ENCODE data around the gene HOXA6. TPM values are rescaled to one million over a fixed set of nuclear protein-coding genes. Genes with fewer than 3 reads are reported as not detected.

HOXA6 gene
- 6.5 TPM for total RNA-seq
- long read RNA-seq, partial matches to known transcripts, result 1 of 2 reads
- long read RNA-seq, other reads (novel, unspliced or antisense), result 1 of 2 reads

DNA sequence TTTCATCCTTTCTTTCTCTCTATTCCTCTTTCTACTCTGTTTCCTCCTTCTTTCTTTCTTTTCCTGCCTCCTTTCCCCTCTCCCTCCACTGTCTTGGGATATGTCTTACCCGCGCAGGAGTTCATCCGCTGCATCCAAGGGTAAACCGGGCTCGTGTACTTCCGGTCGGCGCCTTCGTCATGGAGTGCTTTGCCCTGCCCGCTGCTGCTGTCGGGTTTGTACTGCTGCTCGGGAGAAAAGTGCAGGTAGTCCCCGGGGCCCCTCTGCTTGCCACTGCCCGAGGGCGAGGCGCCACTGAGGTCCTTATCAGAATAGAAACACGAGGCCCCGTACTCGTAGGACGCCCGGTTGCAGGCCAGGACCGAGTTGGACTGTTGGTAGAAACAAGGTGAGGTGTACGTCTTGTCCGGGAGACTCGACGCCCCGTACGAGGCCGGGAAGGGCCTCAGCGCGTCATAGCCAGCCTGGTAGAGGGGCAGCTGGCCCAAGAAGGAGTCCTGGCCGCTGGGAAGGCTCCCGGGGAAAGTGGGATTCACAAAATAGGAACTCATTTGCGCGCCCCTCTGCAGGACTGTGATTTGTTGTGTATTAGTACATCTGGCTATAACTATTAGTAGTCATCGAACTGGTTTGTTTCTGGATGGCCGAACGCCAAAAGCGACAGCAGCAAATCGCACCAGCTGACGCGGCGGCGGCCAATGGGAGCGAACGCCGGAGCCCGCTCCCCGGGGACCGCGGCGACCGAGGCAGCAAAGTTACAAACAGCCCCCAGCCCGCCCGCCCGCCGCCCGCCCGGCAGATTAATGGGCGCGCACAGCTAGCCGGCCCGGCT, at the start of gene HOXA6:
HOXA6 (minus strand) TSS at position 576 of the 832 bp plus-strand sequence; CDS start at position 551, 25 bp downstream.
- TF ChIP-seq, protein P1, sequence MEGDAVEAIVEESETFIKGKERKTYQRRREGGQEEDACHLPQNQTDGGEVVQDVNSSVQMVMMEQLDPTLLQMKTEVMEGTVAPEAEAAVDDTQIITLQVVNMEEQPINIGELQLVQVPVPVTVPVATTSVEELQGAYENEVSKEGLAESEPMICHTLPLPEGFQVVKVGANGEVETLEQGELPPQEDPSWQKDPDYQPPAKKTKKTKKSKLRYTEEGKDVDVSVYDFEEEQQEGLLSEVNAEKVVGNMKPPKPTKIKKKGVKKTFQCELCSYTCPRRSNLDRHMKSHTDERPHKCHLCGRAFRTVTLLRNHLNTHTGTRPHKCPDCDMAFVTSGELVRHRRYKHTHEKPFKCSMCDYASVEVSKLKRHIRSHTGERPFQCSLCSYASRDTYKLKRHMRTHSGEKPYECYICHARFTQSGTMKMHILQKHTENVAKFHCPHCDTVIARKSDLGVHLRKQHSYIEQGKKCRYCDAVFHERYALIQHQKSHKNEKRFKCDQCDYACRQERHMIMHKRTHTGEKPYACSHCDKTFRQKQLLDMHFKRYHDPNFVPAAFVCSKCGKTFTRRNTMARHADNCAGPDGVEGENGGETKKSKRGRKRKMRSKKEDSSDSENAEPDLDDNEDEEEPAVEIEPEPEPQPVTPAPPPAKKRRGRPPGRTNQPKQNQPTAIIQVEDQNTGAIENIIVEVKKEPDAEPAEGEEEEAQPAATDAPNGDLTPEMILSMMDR (IDR thresholded peaks at IDR 0.05), result no peak
- Histone ChIP-seq H3K36me3 (no peaks in the 10 kb centered on the region), H3K4me3 (peak within 1 kb of the TSS; percentile 70), H3K27me3 (peaks cover 76% of the 10 kb centered on the region), H3K9me3 (no peaks in the 10 kb centered on the region), H3K4me1 (peaks cover 15% of the 10 kb centered on the region), H3K27ac (peak within 1 kb of the TSS; percentile 88)
- ATAC-seq, result no peak
- intact Hi-C loops (cut with DNase I), result no loop called here
- peak; percentile 67 for DNase-seq

DNA sequence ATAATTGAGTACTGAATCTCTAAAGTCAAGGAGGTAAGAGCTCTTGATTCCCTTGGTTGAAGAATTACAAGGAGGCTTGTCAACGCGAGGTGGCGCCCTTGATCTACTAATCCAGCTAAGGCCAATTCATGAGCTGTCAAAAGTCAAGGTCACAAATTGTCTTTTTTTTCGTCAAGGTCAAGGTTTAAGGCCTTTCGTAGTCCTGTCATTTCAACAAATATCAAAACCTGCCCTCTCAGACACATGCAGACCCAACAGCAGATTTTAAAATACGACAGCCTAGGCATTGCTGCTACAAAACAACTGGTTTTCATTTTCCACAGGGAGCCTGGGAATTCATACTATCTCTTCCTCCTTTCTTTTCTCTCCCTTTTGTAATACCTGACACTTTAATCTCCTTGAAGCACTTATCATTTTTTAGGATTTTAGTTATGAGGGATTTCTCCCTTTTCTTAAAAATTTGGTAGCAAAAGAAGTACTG, 48.8 kb upstream of the HOXA6 start:
- TF ChIP-seq, protein P1 (IDR thresholded peaks at IDR 0.05), result peak; percentile 83
- ATAC-seq (peak; percentile 54), DNase-seq (peak; percentile 87)
- H3K4me3 ChIP-seq, result no peak overlapping the region
- H3K27ac ChIP-seq, result no peak overlapping the region
- H3K4me1 ChIP-seq, result peaks cover 23% of the 10 kb centered on the region
- intact Hi-C loops (cut with DNase I), result no loop called here
- no peaks in the 10 kb centered on the region for H3K36me3 ChIP-seq
- no peaks in the 10 kb centered on the region for H3K9me3 ChIP-seq
- peaks cover 96% of the 10 kb centered on the region for H3K27me3 ChIP-seq

DNA sequence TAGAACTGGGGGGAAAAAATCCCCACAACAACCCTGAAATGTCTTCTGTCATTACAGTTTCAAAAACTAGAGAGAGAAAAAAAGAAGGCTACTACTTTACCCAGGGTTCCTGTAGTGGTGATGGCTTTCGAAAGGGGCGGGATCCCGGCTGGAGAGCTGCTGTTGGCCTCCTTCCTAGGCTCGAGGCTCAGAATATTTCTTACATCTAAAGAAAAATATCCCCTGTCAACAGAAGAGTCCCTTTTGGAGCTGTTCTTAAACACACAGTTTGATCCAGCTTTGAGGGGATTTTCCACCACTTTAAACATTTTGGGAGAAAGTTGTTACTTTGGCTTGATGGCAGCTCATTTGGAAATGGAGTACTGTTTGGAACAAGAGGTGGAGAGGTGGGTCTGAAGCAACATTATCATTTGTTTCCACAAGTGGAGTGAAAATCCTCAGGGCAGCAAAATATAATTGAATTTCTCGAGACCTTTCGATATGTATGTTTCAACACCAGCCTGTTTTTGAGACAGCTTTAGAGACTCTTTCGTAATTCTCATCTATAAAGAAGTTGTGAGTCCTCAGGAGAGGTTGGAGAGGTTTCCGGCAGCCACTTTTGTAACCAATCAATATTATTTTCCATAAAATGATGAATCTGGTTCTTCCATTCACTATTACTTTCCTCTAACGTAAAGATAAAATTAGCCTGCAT, 47.3 kb upstream of the HOXA6 start:
- Histone ChIP-seq H3K36me3 (no peaks in the 10 kb centered on the region), H3K4me3 (no peak overlapping the region), H3K27ac (no peak overlapping the region), H3K9me3 (no peaks in the 10 kb centered on the region), H3K4me1 (peaks cover 12% of the 10 kb centered on the region), H3K27me3 (peaks cover 96% of the 10 kb centered on the region)
- TF ChIP-seq, protein P1 (IDR thresholded peaks at IDR 0.05), result no peak
- intact Hi-C loops (cut with DNase I), result no loop called here
- ATAC-seq (no peak), DNase-seq (no peak)

DNA sequence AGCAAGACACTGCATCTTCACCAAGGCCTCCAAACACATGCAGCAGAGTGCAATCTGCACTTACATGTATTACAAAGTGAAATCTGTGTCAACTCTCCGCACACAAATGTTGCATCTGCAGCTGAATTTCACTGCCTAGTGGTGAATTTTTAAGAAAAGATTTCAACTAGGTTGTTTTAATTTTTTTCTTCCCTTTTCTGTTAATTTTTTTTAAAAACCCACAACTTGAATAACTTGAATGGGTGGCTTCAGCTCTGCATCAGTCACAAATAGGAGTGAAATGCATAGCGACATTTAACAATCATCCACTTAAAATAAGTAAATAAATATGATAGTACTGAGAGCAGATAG, 46.4 kb upstream of the HOXA6 start:
- Histone ChIP-seq H3K27ac (no peak overlapping the region), H3K9me3 (no peaks in the 10 kb centered on the region), H3K27me3 (peaks cover 100% of the 10 kb centered on the region), H3K36me3 (no peaks in the 10 kb centered on the region), H3K4me3 (no peak overlapping the region), H3K4me1 (peaks cover 15% of the 10 kb centered on the region)
- TF ChIP-seq, protein P1 (IDR thresholded peaks at IDR 0.05), result no peak
- intact Hi-C loops (cut with DNase I), result no loop called here
- ATAC-seq (no peak), DNase-seq (no peak)

DNA sequence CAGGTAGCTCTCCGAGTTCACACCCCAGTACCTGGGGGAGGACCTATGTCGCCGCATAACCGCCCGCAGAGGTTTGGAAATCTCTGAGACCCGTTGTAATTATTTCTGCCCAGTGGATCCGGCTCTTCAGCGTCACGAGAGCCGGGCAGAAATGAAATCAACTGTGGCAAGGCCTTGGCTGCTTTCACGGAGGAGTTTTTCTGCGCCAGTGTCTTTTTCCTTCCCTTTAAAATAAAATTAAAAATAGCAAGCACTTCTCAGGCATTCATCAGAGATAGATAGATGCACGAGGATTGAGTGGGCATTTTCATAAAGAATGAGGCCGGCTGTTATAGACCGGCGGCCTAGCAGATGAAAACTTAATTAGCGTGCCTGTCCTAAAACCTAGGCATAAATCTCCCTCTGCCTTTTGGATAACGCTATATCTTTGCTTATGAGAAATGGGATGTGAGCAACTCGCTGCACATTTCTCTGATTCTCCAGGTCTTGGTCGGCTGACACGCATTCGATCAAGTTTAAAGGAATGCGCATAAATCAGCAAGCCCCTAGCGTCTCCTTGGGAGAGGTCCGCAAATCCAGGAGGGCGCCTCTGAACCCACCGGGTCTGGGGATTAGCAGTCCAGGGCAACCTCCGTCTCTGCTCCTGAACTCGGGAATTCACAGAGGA, 45.9 kb upstream of the HOXA6 start:
- H3K27ac ChIP-seq, result no peak overlapping the region
- H3K4me3 ChIP-seq, result peak overlapping the region; percentile 29
- H3K27me3 ChIP-seq, result peaks cover 100% of the 10 kb centered on the region
- intact Hi-C loops (cut with DNase I), result no loop called here
- ATAC-seq (no peak), DNase-seq (peak; percentile 22)
- no peaks in the 10 kb centered on the region for H3K36me3 ChIP-seq
- H3K9me3 ChIP-seq, result no peaks in the 10 kb centered on the region
- H3K4me1 ChIP-seq, result peaks cover 20% of the 10 kb centered on the region
- TF ChIP-seq, protein P1 (IDR thresholded peaks at IDR 0.05), result no peak
